HepG2 (cell line): Measurements from ENCODE around the gene BCAR3. TPM values are rescaled to one million over a fixed set of nuclear protein-coding genes. Genes with fewer than 3 reads are reported as not detected.
A peak's percentile ranks its signal among the peaks of the same experiment; 100 is the strongest.

Experiments used
- ATF6 ChIP-seq: sonication (generic); formaldehyde crosslinking; conservative IDR thresholded peaks from 2 replicates; pipeline ENCODE4 v1.4.0; 2020; ENCODE audit warnings: missing genetic modification reagents
- KAT2B ChIP-seq: fragments of 150-350 bp; IDR thresholded peaks from 2 replicates; pipeline ENCODE4 v1.6.1; 2014; ENCODE audit warnings: low read depth, low read length, borderline replicate concordance
- MBD4 ChIP-seq: IDR thresholded peaks from 2 replicates; pipeline ENCODE4 v1.6.1; 2012; ENCODE audit warnings: low read length, inconsistent platforms, borderline replicate concordance
- MTF1 ChIP-seq: sonication (generic); formaldehyde crosslinking; IDR thresholded peaks from 2 replicates; pipeline ENCODE4 v1.5.0; 2020; ENCODE audit warnings: missing genetic modification reagents
- NFE2 ChIP-seq: sonication (generic); formaldehyde crosslinking; IDR thresholded peaks from 2 replicates; pipeline ENCODE4 v1.4.0; 2020; ENCODE audit warnings: missing genetic modification reagents
- PRPF4 ChIP-seq: fragments of 200-400 bp; formaldehyde crosslinking; IDR thresholded peaks from 2 replicates; pipeline ENCODE4 v1.6.1; 2016; ENCODE audit warnings: low read length, low read depth; ENCODE audit not compliant: poor library complexity, severe bottlenecking
- SKI ChIP-seq: fragments of 450-650 bp; IDR thresholded peaks from one replicate; pipeline ENCODE4 v1.6.1; 2018; ENCODE audit warnings: mild to moderate bottlenecking; ENCODE audit not compliant: partially characterized antibody
- SMC3 ChIP-seq: IDR thresholded peaks from 2 replicates; pipeline ENCODE4 v1.6.1; 2011; ENCODE audit warnings: low read length, improper control_type of control experiment
- TBX2 ChIP-seq: sonication (generic); formaldehyde crosslinking; IDR thresholded peaks from 2 replicates; pipeline ENCODE4 v1.5.0; 2020; ENCODE audit warnings: missing genetic modification reagents, mild to moderate bottlenecking, borderline replicate concordance
- TIGD3 ChIP-seq: sonication (generic); formaldehyde crosslinking; IDR thresholded peaks from 2 replicates; pipeline ENCODE4 v1.5.1; 2020; ENCODE audit warnings: mild to moderate bottlenecking, missing genetic modification reagents, borderline replicate concordance
- TOE1 ChIP-seq: sonication (generic); formaldehyde crosslinking; IDR thresholded peaks from 2 replicates; pipeline ENCODE4 v1.4.0; 2020; ENCODE audit warnings: mild to moderate bottlenecking, missing genetic modification reagents
- XRCC5 ChIP-seq: fragments of 200-400 bp; formaldehyde crosslinking; optimal IDR thresholded peaks from 2 replicates; pipeline ENCODE3; 2017; ENCODE audit warnings: mild to moderate bottlenecking, low read length
- YY1 ChIP-seq: IDR thresholded peaks from 2 replicates; pipeline ENCODE4 v1.6.1; 2011; ENCODE audit warnings: low read length, low read depth, moderate library complexity, mild to moderate bottlenecking; ENCODE audit not compliant: insufficient read depth, insufficient replicate concordance
- ZFP62 ChIP-seq: sonication (generic); formaldehyde crosslinking; IDR thresholded peaks from 2 replicates; pipeline ENCODE4 v1.4.0; 2020; ENCODE audit warnings: missing genetic modification reagents
- ZNF318 ChIP-seq: sonication (generic); formaldehyde crosslinking; IDR thresholded peaks from 2 replicates; pipeline ENCODE4 v1.4.0; 2020; ENCODE audit warnings: mild to moderate bottlenecking, missing genetic modification reagents
- ZNF570 ChIP-seq: sonication (generic); formaldehyde crosslinking; IDR thresholded peaks from 2 replicates; pipeline ENCODE4 v1.4.0; 2020; ENCODE audit warnings: mild to moderate bottlenecking, missing genetic modification reagents, borderline replicate concordance
- polyA plus RNA-seq, 8 experiments: library from polyadenylated mRNA; depleted of rRNA in 3 of 8; stranded (reverse) in 7 of 8; unstranded in 1 of 8; fragments of >200 nt; fragmentation: Illumina TruSeq in 4 of 8; extraction: Trizol in 4 of 8; gene quantifications; 2 replicates each; pipeline versions ENCODE4 v1.2.1 to v1.2.3, GENCODE V29; 2011 to 2016; ENCODE audit warnings: low read depth in 4 of 8, missing spikeins in 1 of 8, mixed read lengths in 1 of 8; ENCODE audit not compliant: insufficient read depth in 1 of 8
- total RNA-seq, 5 experiments: library from RNA; depleted of rRNA; stranded (reverse); fragments of >200 nt; fragmentation: Illumina TruSeq; extraction: Trizol; gene quantifications; 2 replicates each; pipeline ENCODE4 v1.2.3, GENCODE V29; 2016; ENCODE audit warnings: low read depth in 1 of 5

BCAR3 gene
- total and polyA plus RNA-seq, 2 of the 13 experiments (the other 11 are each of a cell fraction or from before 2014, with no cell fraction given), result 3.6 to 4.8 TPM

GRCh38 chr1:93615582-93616150 is 66.0 kb downstream of the BCAR3 start (continued):
- TF ChIP-seq ZNF318 (no peak), NFE2 (peak; percentile 59; the same call in 1 of the 2 replicates), ZFP62 (CRISPR knock-in tag) (no peak), SKI (no peak), SMC3 (no peak), PRPF4 (no peak), ATF6 (CRISPR knock-in tag) (no peak), MTF1 (no peak), KAT2B (no peak), YY1 (peak; percentile 27), ZNF570 (CRISPR knock-in tag) (no peak), XRCC5 (no peak), TOE1 (CRISPR knock-in tag) (no peak), MBD4 (0 out of 2 replicates have a peak, but pooled peaks have one; percentile 81), TIGD3 (CRISPR knock-in tag) (no peak), TBX2 (CRISPR knock-in tag) (peak; percentile 77; the same call in 1 of the 2 replicates)
